ENCODE measurements around the gene ODF4. TPM values are rescaled to one million over a fixed set of nuclear protein-coding genes. Genes with fewer than 3 reads are reported as not detected.

Gene ODF4
- total and polyA plus RNA-seq, 2 of the 13 experiments (the other 11 are each of a cell fraction or from before 2014, with no cell fraction given), result not detected

DNA sequence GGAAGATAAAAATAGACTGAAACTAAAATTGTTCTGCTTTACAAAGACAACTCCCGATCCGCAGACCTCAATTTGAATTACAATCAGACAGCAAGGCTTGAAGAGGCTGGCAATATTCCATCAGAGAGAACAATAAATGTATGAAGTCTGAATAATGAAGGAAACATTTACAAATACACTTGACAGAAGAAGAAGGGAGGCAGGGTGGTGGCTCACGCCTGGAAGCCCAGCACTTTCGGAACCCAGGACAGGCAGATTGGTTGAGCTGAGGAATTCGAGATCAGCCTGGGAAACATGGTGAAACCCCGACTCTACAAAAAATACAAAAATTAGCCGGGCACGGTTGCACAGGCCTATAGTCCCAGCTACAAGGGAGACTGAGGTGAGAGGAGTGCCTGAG is 14.6 kb downstream of the ODF4 start:
- no peaks in the 10 kb centered on the region for H3K4me1 ChIP-seq (ENCODE audit: insufficient read depth, low read length)
- no peak overlapping the region for H3K4me3 ChIP-seq (replicated peaks in 1 of 3; ENCODE audit: insufficient read depth in 1 of 3, low read depth in 2 of 3, low read length in 3 of 3)
- H3K9me3 ChIP-seq (ENCODE audit: low read length), result no peaks in the 10 kb centered on the region
- 53% methylated on average over 8 of the region's 8 CpGs for WGBS (ENCODE audit: low lambda C conversion rate)
- TF ChIP-seq ZNF672 (CRISPR knock-in tag; IDR thresholded peaks at IDR 0.05) (no peak), MAFF (IDR thresholded peaks at IDR 0.05; ENCODE audit: low read depth, low read length) (no peak), ZNF577 (CRISPR knock-in tag; IDR thresholded peaks at IDR 0.05; ENCODE audit: borderline replicate concordance, low read depth) (no peak)
- TF ChIP-seq, protein P1, sequence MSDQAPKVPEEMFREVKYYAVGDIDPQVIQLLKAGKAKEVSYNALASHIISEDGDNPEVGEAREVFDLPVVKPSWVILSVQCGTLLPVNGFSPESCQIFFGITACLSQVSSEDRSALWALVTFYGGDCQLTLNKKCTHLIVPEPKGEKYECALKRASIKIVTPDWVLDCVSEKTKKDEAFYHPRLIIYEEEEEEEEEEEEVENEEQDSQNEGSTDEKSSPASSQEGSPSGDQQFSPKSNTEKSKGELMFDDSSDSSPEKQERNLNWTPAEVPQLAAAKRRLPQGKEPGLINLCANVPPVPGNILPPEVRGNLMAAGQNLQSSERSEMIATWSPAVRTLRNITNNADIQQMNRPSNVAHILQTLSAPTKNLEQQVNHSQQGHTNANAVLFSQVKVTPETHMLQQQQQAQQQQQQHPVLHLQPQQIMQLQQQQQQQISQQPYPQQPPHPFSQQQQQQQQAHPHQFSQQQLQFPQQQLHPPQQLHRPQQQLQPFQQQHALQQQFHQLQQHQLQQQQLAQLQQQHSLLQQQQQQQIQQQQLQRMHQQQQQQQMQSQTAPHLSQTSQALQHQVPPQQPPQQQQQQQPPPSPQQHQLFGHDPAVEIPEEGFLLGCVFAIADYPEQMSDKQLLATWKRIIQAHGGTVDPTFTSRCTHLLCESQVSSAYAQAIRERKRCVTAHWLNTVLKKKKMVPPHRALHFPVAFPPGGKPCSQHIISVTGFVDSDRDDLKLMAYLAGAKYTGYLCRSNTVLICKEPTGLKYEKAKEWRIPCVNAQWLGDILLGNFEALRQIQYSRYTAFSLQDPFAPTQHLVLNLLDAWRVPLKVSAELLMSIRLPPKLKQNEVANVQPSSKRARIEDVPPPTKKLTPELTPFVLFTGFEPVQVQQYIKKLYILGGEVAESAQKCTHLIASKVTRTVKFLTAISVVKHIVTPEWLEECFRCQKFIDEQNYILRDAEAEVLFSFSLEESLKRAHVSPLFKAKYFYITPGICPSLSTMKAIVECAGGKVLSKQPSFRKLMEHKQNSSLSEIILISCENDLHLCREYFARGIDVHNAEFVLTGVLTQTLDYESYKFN (CRISPR knock-in tag; conservative IDR thresholded peaks at IDR 0.05), result no peak
- TF ChIP-seq, protein P2, sequence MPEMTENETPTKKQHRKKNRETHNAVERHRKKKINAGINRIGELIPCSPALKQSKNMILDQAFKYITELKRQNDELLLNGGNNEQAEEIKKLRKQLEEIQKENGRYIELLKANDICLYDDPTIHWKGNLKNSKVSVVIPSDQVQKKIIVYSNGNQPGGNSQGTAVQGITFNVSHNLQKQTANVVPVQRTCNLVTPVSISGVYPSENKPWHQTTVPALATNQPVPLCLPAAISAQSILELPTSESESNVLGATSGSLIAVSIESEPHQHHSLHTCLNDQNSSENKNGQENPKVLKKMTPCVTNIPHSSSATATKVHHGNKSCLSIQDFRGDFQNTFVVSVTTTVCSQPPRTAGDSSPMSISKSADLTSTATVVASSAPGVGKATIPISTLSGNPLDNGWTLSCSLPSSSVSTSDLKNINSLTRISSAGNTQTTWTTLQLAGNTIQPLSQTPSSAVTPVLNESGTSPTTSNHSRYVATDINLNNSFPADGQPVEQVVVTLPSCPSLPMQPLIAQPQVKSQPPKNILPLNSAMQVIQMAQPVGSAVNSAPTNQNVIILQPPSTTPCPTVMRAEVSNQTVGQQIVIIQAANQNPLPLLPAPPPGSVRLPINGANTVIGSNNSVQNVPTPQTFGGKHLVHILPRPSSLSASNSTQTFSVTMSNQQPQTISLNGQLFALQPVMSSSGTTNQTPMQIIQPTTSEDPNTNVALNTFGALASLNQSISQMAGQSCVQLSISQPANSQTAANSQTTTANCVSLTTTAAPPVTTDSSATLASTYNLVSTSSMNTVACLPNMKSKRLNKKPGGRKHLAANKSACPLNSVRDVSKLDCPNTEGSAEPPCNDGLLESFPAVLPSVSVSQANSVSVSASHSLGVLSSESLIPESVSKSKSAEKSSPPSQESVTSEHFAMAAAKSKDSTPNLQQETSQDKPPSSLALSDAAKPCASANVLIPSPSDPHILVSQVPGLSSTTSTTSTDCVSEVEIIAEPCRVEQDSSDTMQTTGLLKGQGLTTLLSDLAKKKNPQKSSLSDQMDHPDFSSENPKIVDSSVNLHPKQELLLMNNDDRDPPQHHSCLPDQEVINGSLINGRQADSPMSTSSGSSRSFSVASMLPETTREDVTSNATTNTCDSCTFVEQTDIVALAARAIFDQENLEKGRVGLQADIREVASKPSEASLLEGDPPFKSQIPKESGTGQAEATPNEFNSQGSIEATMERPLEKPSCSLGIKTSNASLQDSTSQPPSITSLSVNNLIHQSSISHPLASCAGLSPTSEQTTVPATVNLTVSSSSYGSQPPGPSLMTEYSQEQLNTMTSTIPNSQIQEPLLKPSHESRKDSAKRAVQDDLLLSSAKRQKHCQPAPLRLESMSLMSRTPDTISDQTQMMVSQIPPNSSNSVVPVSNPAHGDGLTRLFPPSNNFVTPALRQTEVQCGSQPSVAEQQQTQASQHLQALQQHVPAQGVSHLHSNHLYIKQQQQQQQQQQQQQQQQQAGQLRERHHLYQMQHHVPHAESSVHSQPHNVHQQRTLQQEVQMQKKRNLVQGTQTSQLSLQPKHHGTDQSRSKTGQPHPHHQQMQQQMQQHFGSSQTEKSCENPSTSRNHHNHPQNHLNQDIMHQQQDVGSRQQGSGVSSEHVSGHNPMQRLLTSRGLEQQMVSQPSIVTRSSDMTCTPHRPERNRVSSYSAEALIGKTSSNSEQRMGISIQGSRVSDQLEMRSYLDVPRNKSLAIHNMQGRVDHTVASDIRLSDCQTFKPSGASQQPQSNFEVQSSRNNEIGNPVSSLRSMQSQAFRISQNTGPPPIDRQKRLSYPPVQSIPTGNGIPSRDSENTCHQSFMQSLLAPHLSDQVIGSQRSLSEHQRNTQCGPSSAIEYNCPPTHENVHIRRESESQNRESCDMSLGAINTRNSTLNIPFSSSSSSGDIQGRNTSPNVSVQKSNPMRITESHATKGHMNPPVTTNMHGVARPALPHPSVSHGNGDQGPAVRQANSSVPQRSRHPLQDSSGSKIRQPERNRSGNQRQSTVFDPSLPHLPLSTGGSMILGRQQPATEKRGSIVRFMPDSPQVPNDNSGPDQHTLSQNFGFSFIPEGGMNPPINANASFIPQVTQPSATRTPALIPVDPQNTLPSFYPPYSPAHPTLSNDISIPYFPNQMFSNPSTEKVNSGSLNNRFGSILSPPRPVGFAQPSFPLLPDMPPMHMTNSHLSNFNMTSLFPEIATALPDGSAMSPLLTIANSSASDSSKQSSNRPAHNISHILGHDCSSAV (CRISPR knock-in tag; IDR thresholded peaks at IDR 0.05; ENCODE audit: borderline replicate concordance), result no peak
- TF ChIP-seq, protein P3, sequence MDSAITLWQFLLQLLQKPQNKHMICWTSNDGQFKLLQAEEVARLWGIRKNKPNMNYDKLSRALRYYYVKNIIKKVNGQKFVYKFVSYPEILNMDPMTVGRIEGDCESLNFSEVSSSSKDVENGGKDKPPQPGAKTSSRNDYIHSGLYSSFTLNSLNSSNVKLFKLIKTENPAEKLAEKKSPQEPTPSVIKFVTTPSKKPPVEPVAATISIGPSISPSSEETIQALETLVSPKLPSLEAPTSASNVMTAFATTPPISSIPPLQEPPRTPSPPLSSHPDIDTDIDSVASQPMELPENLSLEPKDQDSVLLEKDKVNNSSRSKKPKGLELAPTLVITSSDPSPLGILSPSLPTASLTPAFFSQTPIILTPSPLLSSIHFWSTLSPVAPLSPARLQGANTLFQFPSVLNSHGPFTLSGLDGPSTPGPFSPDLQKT (CRISPR knock-in tag; IDR thresholded peaks at IDR 0.05; ENCODE audit: borderline replicate concordance), result no peak
- H2AFZ ChIP-seq (ENCODE audit: low read length), result no peak overlapping the region
- ATAC-seq, result no peak
- intact Hi-C loops (cut with micrococcal nuclease; ENCODE audit: unreplicated experiment), result no loop called here
- peaks cover 0 to 5% of the 10 kb centered on the region in 2 experiments; a peak in 2 of 5 replicates for H3K27me3 ChIP-seq (ENCODE audit: control insufficient read depth in 1 of 2, insufficient read depth in 2 of 2, low read length in 2 of 2)
- no TSS peak for BruUV-seq (replicated peaks)
- POLR2A ChIA-PET, result no interaction called here
- H3K36me3 ChIP-seq (replicated peaks in 1 of 2; ENCODE audit: control insufficient read depth in 1 of 2, insufficient read depth in 2 of 2, low read length in 2 of 2), result no peaks in the 10 kb centered on the region
- H3K27ac ChIP-seq (ENCODE audit: extremely low read length, insufficient read depth, low read length), result no peak overlapping the region
- H3K79me2 ChIP-seq (ENCODE audit: insufficient read depth, low read length), result no peaks in the 10 kb centered on the region
- FAIRE-seq, result no peak
- no peaks in the 10 kb centered on the region for H4K20me1 ChIP-seq (ENCODE audit: insufficient read depth, low read length)
- CTCF ChIA-PET (ENCODE audit: low intra/inter-chr PET ratio, low total read pairs), result no interaction called here
- DNase-seq (ENCODE audit: low spot score), result no peak
- H3K9ac ChIP-seq (ENCODE audit: insufficient read depth, low read depth, low read length), result no peak overlapping the region
- H3K4me2 ChIP-seq (ENCODE audit: low read depth, low read length), result no peak overlapping the region
- in situ Hi-C loops (cut with HindIII; ENCODE audit: extremely low pct_ligation_motif_present, low pct_unique_long_range_greater_than_20kb), result no loop called here
